ENCODE results near the gene MBD3.

DNA sequence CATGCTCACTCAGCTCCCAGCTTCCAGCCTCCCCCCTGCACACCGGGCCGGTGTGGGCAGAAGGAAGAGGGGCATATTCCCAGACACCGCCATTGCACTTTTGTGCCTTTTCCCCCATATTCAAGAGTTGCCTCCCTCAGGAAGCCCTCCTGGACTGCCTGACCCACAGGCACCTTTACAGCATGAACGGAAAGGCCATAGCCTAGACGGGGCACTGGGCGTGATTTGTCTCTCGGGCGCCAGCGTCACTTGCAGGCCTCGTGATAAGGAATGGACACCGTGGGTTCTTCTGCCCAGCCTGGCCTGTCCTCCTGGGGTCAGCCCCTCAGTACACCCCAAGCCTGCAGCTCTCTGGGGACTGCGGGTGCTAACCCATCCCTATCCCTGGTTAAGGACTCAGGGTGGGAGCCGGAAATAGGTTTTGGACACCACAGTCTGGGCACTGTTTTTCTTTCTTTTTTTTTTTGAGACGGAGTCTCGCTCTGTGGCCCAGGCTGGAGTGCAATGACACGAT, 13.5 kb upstream of the MBD3 start:
- TF ChIP-seq, protein P1, sequence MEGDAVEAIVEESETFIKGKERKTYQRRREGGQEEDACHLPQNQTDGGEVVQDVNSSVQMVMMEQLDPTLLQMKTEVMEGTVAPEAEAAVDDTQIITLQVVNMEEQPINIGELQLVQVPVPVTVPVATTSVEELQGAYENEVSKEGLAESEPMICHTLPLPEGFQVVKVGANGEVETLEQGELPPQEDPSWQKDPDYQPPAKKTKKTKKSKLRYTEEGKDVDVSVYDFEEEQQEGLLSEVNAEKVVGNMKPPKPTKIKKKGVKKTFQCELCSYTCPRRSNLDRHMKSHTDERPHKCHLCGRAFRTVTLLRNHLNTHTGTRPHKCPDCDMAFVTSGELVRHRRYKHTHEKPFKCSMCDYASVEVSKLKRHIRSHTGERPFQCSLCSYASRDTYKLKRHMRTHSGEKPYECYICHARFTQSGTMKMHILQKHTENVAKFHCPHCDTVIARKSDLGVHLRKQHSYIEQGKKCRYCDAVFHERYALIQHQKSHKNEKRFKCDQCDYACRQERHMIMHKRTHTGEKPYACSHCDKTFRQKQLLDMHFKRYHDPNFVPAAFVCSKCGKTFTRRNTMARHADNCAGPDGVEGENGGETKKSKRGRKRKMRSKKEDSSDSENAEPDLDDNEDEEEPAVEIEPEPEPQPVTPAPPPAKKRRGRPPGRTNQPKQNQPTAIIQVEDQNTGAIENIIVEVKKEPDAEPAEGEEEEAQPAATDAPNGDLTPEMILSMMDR (IDR thresholded peaks at IDR 0.05), result no peak
- TF ChIP-seq EP300 (IDR thresholded peaks at IDR 0.05; ENCODE audit: low read depth), result no peak
- no peak for TF ChIP-seq POLR2A (IDR thresholded peaks at IDR 0.05)
- no peak for TF ChIP-seq POLR2AphosphoS5 (IDR thresholded peaks at IDR 0.05)

Measured in transverse colon (tissue), 4 donors.